ENCODE results near the gene YWHAH.

Gene YWHAH

DNA sequence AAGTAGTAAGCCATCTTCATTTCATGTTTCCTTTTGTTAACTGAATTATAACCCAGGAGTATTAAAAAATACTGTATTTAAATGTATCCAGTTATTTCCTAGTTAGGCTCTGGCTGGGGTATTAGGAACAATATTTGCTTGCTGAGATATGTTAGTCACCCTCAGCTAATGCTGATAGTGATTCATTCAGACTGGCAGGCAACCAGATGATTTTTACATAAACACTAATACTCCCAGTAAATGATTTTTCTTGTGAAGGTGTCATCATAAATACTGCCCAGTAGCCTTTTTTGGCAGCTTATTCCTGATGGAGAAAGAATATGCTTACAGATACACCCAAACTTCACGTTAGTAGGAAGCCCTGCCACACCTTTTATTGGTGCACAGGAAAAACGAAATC, 8.1 kb downstream of the YWHAH start:
- no peak overlapping the region for H3K4me3 ChIP-seq (ENCODE audit: low read depth, low read length)
- no peak for DNase-seq (ENCODE audit: low read depth)
- no peak for TF ChIP-seq MAX (IDR thresholded peaks at IDR 0.05; ENCODE audit: low read depth, low read length)
- no peak for TF ChIP-seq POLR2A (IDR thresholded peaks at IDR 0.05; ENCODE audit: extremely low read depth, insufficient read length)
- TF ChIP-seq CTCF (IDR thresholded peaks at IDR 0.05; ENCODE audit: low read depth, low read length) = no peak
- TF ChIP-seq MYC (IDR thresholded peaks at IDR 0.05; ENCODE audit: low read depth, low read length) = no peak

- no peak overlapping the region for H3K4me3 ChIP-seq (ENCODE audit: low read depth, low read length)
Observed at GRCh38 chr22:31953261-31953660, 8.9 kb downstream of the YWHAH start.

DNA sequence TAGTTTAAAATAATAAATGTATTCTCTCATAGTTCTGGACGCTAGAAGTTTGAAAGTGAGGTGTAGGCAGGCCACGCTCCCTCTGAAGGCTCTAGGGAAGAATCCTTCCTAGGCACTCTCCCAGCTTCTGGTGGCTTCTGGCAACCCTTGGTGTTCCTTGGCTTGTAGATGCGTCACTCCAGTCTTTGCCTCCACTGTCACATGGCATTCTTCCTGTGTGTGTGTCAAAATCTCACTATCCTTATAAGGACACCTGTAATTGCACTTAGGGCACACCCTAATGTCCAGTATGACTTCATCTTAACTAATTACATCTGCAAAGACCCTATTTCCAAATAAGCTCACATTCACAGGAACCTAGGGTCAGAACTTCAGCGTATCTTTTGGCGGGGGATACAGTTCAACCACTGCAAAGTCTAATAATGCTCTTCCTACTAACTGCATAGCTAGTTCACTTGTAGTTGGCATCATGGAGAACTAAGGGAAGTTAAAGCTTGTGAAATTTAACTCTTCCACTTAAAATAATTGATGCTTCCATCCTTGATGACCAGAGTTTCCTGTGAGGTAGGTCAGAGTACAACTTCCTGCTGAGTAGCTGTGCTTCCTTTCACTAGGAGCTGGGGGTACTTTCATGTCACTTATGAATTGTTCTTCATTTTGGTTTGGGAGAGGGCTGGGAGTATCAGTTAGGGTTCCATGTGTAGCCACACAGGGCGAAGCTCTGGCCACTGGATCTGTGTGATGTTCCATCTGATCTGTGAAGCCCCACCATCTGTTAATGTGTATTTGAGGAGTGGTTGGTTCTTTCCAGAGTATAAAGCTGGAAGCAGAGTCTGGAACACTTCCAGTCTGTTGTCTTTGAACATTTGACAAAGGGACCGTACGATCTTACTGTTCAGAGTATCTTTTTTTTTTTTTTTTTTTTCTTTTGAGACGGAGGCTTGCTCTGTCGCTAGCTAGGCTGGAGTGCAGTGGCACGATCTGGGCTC, 10.5 kb downstream of the YWHAH start:
- DNase-seq (ENCODE audit: low read depth) = no peak
- TF ChIP-seq MYC (IDR thresholded peaks at IDR 0.05; ENCODE audit: low read depth, low read length) = no peak
- no peak for TF ChIP-seq CTCF (IDR thresholded peaks at IDR 0.05; ENCODE audit: low read depth, low read length)
- TF ChIP-seq MAX (IDR thresholded peaks at IDR 0.05; ENCODE audit: low read depth, low read length) = no peak
- no peak for TF ChIP-seq POLR2A (IDR thresholded peaks at IDR 0.05; ENCODE audit: extremely low read depth, insufficient read length)

More at GRCh38 chr22:31953261-31953660, 8.9 kb downstream of the YWHAH start:
- TF ChIP-seq MAX (IDR thresholded peaks at IDR 0.05; ENCODE audit: low read depth, low read length) (no peak), CTCF (IDR thresholded peaks at IDR 0.05; ENCODE audit: low read depth, low read length) (no peak), MYC (IDR thresholded peaks at IDR 0.05; ENCODE audit: low read depth, low read length) (no peak), POLR2A (IDR thresholded peaks at IDR 0.05; ENCODE audit: extremely low read depth, insufficient read length) (no peak)
- DNase-seq (ENCODE audit: low read depth) = no peak

DNA sequence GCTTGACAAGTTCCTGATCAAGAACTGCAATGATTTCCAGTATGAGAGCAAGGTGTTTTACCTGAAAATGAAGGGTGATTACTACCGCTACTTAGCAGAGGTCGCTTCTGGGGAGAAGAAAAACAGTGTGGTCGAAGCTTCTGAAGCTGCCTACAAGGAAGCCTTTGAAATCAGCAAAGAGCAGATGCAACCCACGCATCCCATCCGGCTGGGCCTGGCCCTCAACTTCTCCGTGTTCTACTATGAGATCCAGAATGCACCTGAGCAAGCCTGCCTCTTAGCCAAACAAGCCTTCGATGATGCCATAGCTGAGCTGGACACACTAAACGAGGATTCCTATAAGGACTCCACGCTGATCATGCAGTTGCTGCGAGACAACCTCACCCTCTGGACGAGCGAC, 12.0 kb downstream of the YWHAH start:
- no peak for TF ChIP-seq CTCF (IDR thresholded peaks at IDR 0.05; ENCODE audit: low read depth, low read length)
- TF ChIP-seq MYC (IDR thresholded peaks at IDR 0.05; ENCODE audit: low read depth, low read length) = no peak
- no peak for TF ChIP-seq POLR2A (IDR thresholded peaks at IDR 0.05; ENCODE audit: extremely low read depth, insufficient read length)
- TF ChIP-seq MAX (IDR thresholded peaks at IDR 0.05; ENCODE audit: low read depth, low read length) = no peak
- no peak overlapping the region for H3K4me3 ChIP-seq (ENCODE audit: low read depth, low read length)
- DNase-seq (ENCODE audit: low read depth) = no peak

More for the DNA sequence above, 10.5 kb downstream of the YWHAH start:
- no peak overlapping the region for H3K4me3 ChIP-seq (ENCODE audit: low read depth, low read length)

DNA sequence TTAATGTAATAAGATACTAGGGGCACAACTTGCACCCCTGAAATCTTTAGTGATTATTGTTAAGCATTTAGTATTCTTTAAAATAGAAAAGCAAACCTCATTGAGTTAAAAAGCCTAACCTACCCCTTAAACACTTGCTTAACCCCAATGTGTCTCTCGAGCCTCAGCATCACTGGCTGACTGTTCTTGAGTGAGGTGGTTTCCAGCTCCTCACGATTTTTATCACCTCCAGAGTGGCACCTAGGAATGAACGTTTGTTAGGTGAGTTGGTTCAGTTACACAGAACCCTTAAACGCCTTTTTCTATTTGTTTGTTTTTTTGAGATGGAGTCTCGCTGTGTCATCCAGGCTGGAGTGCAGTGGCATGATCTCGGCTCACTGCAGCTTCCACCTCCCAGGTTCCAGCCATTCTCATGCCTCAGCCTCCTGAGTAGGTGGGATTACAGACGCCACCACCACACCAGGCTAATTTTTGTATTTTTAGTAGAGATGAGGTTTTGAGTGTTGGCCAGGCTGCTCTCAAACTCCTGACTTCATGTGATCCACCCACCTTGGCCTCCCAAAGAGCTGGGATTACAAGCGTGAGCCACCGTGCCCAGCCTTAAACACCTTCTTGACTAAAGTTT, 13.7 kb downstream of the YWHAH start:
- no peak for DNase-seq (ENCODE audit: low read depth)
- no peak for TF ChIP-seq POLR2A (IDR thresholded peaks at IDR 0.05; ENCODE audit: extremely low read depth, insufficient read length)
- TF ChIP-seq MAX (IDR thresholded peaks at IDR 0.05; ENCODE audit: low read depth, low read length) = no peak
- no peak for TF ChIP-seq CTCF (IDR thresholded peaks at IDR 0.05; ENCODE audit: low read depth, low read length)
- no peak for TF ChIP-seq MYC (IDR thresholded peaks at IDR 0.05; ENCODE audit: low read depth, low read length)
- H3K4me3 ChIP-seq (ENCODE audit: low read depth, low read length) = no peak overlapping the region
